A549 (cell line): ENCODE results near the gene RFT1. TPM values are rescaled to one million over a fixed set of nuclear protein-coding genes. Genes with fewer than 3 reads are reported as not detected.
A peak's percentile ranks its signal among the peaks of the same experiment; 100 is the strongest.

Source experiments
- ATAC-seq, 2 experiments: fragments of 200-7000 bp in 1 of 2; fragments of >200 bp in 1 of 2; cut with Nextera tagmentation in 1 of 2; cut with Tn5 transposase in 1 of 2; 3 replicates each; pipeline versions ENCODE4 v1.8.0 to v1.9.1; 2018 to 2020; ENCODE audit warnings: mild to moderate bottlenecking in 1 of 2, moderate library complexity in 1 of 2
- CTCF ChIA-PET: fragments of 300-600 bp; sonication (Branson Sonifier 250); formaldehyde crosslinking; extraction: SDS; loops from one replicate; lab custom pipeline; 2021; ENCODE audit warnings: antibody characterized with exemption, inconsistent platforms; lab: Yijun Ruan, JAX
- POLR2A ChIA-PET: fragments of 350-600 bp; formaldehyde crosslinking; extraction: SDS; loops from one replicate; lab custom pipeline; 2021; ENCODE audit warnings: antibody characterized with exemption, inconsistent platforms; lab: Yijun Ruan, JAX
- DNase-seq, 2 experiments: peaks; one replicate each; pipeline versions ENCODE4 v3.0.0 to v3.0.0-alpha.2; 2011 to 2016; ENCODE audit warnings: low read depth in 1 of 2, low spot score in 1 of 2
- FAIRE-seq: peaks from 2 replicates; lab custom pipeline; 2011; peaks lifted over from hg19 to GRCh38; lab: Jason Lieb, UNC
- H3K27ac ChIP-seq, 2 experiments: fragments of >200 bp; sonication (Bioruptor Twin); formaldehyde crosslinking; 3 replicates each; pipeline ENCODE4 v1.5.1; 2016 to 2017
- H3K4me1 ChIP-seq: fragments of >200 bp; sonication (Bioruptor Twin); formaldehyde crosslinking; 3 replicates; pipeline ENCODE4 v1.6.1; 2016
- H3K4me2 ChIP-seq: fragments of >200 bp; sonication (Bioruptor Twin); formaldehyde crosslinking; 3 replicates; pipeline ENCODE4 v1.6.1; 2016
- H3K4me3 ChIP-seq: fragments of >200 bp; sonication (Bioruptor Twin); formaldehyde crosslinking; 3 replicates; pipeline ENCODE4 v1.5.1; 2016
- H3K9me3 ChIP-seq: fragments of >200 bp; sonication (Bioruptor Twin); formaldehyde crosslinking; 3 replicates; pipeline ENCODE4 v1.6.1; 2016
- CBX8 ChIP-seq: fragments of 200-600 bp; sonication (generic); IDR thresholded peaks from 2 replicates; pipeline ENCODE4 v1.6.1; 2016
- CEBPB ChIP-seq, 2 experiments: fragments of >200 bp in 1 of 2; sonication (Bioruptor Twin) in 1 of 2; formaldehyde crosslinking in 1 of 2; IDR thresholded peaks; 2 replicates each; pipeline ENCODE4 v1.6.1; 2012 to 2016
- EHMT2 ChIP-seq: fragments of 200-600 bp; sonication (generic); IDR thresholded peaks from 2 replicates; pipeline ENCODE4 v1.6.1; 2016; ENCODE audit warnings: antibody characterized with exemption, low read depth, mild to moderate bottlenecking, moderate library complexity
- ESRRA ChIP-seq: fragments of 150-350 bp; IDR thresholded peaks from 2 replicates; pipeline ENCODE4 v1.6.1; 2014; ENCODE audit warnings: mild to moderate bottlenecking, low read length, borderline replicate concordance
- FOSL2 ChIP-seq, 2 experiments: fragments of 450-650 bp in 1 of 2; fragments of >200 bp in 1 of 2; sonication (Bioruptor Twin) in 1 of 2; formaldehyde crosslinking; IDR thresholded peaks; 2 replicates each; pipeline versions ENCODE4 v1.5.0 to v1.6.1; 2016 to 2020; ENCODE audit warnings: mild to moderate bottlenecking in 1 of 2, moderate library complexity in 1 of 2
- FOXS1 ChIP-seq: fragments of 250-450 bp; sonication (Bioruptor Pico); IDR thresholded peaks from 2 replicates; pipeline ENCODE4 v1.5.0; 2020; ENCODE audit warnings: mild to moderate bottlenecking, moderate library complexity
- HOXA7 ChIP-seq: fragments of 250-450 bp; sonication (Bioruptor Pico); IDR thresholded peaks from 2 replicates; pipeline ENCODE4 v1.5.0; 2020; ENCODE audit warnings: mild to moderate bottlenecking, moderate library complexity
- HOXB13 ChIP-seq: fragments of 250-450 bp; sonication (Bioruptor Pico); IDR thresholded peaks from 2 replicates; pipeline ENCODE4 v1.5.0; 2020; ENCODE audit warnings: low read depth, mild to moderate bottlenecking, moderate library complexity
- KDM1A ChIP-seq: fragments of 200-600 bp; sonication (generic); IDR thresholded peaks from 2 replicates; pipeline ENCODE4 v1.6.1; 2016; ENCODE audit warnings: low read depth, mild to moderate bottlenecking
- KDM5A ChIP-seq: fragments of 200-600 bp; sonication (generic); IDR thresholded peaks from 2 replicates; pipeline ENCODE4 v1.6.1; 2016; ENCODE audit warnings: antibody characterized with exemption, mild to moderate bottlenecking
- MAFK ChIP-seq: fragments of 450-650 bp; IDR thresholded peaks from 2 replicates; pipeline ENCODE4 v1.6.1; 2014; ENCODE audit not compliant: partially characterized antibody
- MYC ChIP-seq: IDR thresholded peaks from 2 replicates; pipeline ENCODE4 v1.6.1; 2012; ENCODE audit warnings: mild to moderate bottlenecking, inconsistent platforms, low read length, improper control_type of control experiment, borderline replicate concordance
- NFE2L2 ChIP-seq: fragments of 150-350 bp; conservative IDR thresholded peaks from 2 replicates; pipeline ENCODE4 v1.6.1; 2014; ENCODE audit warnings: low read length
- PHF8 ChIP-seq: fragments of 200-600 bp; sonication (generic); IDR thresholded peaks from 2 replicates; pipeline ENCODE4 v1.6.1; 2016; ENCODE audit warnings: low read depth, mild to moderate bottlenecking, antibody characterized with exemption, moderate library complexity, borderline replicate concordance
- RARB ChIP-seq: fragments of 250-450 bp; sonication (Bioruptor Pico); IDR thresholded peaks from 2 replicates; pipeline ENCODE4 v1.8.0; 2021; ENCODE audit warnings: mild to moderate bottlenecking, moderate library complexity
- RFX5 ChIP-seq: fragments of 450-650 bp; IDR thresholded peaks from 2 replicates; pipeline ENCODE4 v1.7.1; 2014; ENCODE audit warnings: antibody characterized with exemption, mild to moderate bottlenecking, moderate library complexity
- TP53 ChIP-seq: fragments of 250-450 bp; sonication (Bioruptor Pico); IDR thresholded peaks from 2 replicates; pipeline ENCODE4 v1.5.0; 2021; ENCODE audit warnings: mild to moderate bottlenecking, moderate library complexity
- ZC3H11A ChIP-seq: fragments of 450-650 bp; IDR thresholded peaks from 2 replicates; pipeline ENCODE4 v1.6.1; 2014; ENCODE audit warnings: antibody characterized with exemption, mild to moderate bottlenecking
- ZNF302 ChIP-seq: fragments of 250-450 bp; sonication (Bioruptor Pico); IDR thresholded peaks from 2 replicates; pipeline ENCODE4 v1.9.0; 2021; ENCODE audit warnings: inconsistent platforms, mild to moderate bottlenecking, moderate library complexity
- WGBS: methylation state at CpG from one replicate; pipeline ENCODE4 v1.1.6; 2017; ENCODE audit errors: missing lambda C conversion rate; 5-methylcytosine and 5-hydroxymethylcytosine counted together
- polyA plus RNA-seq, 4 experiments: library from polyadenylated mRNA; depleted of rRNA in 3 of 4; stranded (reverse); fragments of >200 nt; fragmentation: RNase III in 1 of 4; extraction: RNeasy Plus Mini Kit Qiagen cat#74134 plus additional on column Dnase treatment in 1 of 4; gene quantifications; 2 replicates in 3 of 4; 3 replicates in 1 of 4; pipeline ENCODE4 v1.2.3, GENCODE V29; 2011 to 2017
- TF ChIP-seq, protein P1 (sequence below): IDR thresholded peaks from 2 replicates; pipeline ENCODE4 v1.6.1; 2012
- TF ChIP-seq, protein P2 (sequence below): fragments of 150-350 bp; IDR thresholded peaks from 2 replicates; pipeline ENCODE4 v1.6.1; 2014; ENCODE audit warnings: low read depth, mild to moderate bottlenecking, low read length

The RFT1 gene
- polyA plus RNA-seq, 2 of the 4 experiments (the other 2 are of a cell fraction): 15.6 to 33.6 TPM

DNA sequence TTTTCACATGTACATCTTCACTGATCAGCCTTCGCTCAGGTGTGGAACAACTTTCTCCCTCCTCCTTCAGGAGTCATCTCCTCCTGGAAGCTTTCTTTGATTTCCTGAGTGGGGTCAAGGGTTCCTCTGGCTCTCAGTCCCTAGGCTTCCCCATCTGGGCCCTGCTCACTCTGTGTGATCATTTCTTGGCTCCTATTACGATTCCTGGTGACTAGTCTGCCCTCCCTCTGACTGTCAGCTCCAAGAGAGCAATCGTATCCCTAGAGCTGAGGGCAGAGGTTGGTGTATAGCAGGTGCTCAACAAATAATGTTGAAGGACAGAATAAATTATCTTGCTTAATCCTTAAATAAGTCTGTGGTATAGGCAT lies 15.5 kb upstream of the RFT1 start:
- POLR2A ChIA-PET: no interaction called here
- FAIRE-seq (no peak), DNase-seq (peak in 1 of 2 experiments; percentile 31)

DNA sequence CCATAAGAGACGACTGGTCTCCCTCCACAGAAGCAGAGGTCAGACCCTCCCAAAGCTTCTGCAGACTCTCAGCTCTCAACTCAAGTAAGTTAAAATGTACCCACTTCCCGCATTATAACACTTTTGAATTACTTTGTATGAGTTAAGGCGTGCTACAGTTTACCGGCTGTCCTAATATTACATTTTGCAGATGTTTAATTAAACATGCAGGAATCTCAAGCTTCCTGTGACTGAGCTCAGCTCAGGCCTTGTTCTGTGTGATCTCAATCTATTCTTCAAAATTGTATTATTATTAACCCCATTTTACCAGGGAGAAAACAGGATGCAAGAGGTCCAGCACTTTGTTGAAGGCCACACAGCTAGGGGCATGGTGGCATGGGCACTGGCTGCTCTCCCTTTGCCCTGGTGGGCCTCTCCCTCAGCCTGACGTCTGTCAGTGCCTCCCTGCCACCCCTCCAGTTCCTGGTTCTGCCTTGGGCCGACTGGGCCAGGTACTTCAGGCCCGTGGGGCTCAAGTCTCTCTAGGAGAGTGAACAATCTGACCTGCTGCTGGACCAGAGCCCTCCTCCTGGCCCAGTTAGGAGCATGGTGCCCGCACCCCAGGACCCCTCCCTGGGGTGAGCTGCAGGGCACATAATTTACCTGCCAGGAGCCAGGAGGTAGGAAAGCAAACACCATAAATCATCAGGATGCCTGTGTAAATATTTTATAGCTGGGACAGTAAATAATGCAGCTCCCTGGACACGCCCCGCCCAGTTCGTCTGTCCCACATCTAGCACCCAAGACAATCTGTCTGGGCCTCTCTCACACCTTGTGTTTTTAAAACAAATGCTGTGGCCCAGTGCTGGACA lies 14.9 kb upstream of the RFT1 start:
- FAIRE-seq: no peak
- WGBS: 67% methylated on average over 7 of the region's 11 CpGs
- Histone ChIP-seq H3K27ac (peak overlapping the region; percentile 65 to 70; a peak in 5 of 6 replicates), H3K9me3 (no peaks in the 10 kb centered on the region), H3K4me2 (peak overlapping the region; percentile 59), H3K4me3 (no peak overlapping the region), H3K4me1 (peaks cover 48% of the 10 kb centered on the region)
- ChIA-PET CTCF (interaction anchor here (0.7 to 4.6 kb wide), 5 partner anchors 10 to 52 kb away, joined by 3 to 14 read pairs (median 11); partner anchors contain the start of gene PRKCD), POLR2A (no interaction called here)
- TF ChIP-seq EHMT2: no peak
- no peak for TF ChIP-seq ZNF302 (CRISPR knock-in tag)
- no peak for TF ChIP-seq FOSL2 (IDR thresholded peaks at IDR 0.05)
- TF ChIP-seq FOSL2 (CRISPR knock-in tag; IDR thresholded peaks at IDR 0.05): no peak
- TF ChIP-seq, protein P1, sequence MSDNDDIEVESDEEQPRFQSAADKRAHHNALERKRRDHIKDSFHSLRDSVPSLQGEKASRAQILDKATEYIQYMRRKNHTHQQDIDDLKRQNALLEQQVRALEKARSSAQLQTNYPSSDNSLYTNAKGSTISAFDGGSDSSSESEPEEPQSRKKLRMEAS: no peak
- no peak for TF ChIP-seq NFE2L2
- peak in 1 of 2 experiments; percentile 48; a peak in 3 of 6 replicates for ATAC-seq
- peak in 1 of 2 experiments; percentile 60 for DNase-seq

More for the DNA sequence above, 15.5 kb upstream of the RFT1 start:
- H3K4me1 ChIP-seq: peaks cover 54% of the 10 kb centered on the region
- no peak for TF ChIP-seq NFE2L2
- no peak for TF ChIP-seq PHF8
- no peak for TF ChIP-seq HOXB13 (CRISPR knock-in tag)
- TF ChIP-seq CEBPB (IDR thresholded peaks at IDR 0.05): no peak
- no peak for TF ChIP-seq KDM1A
- TF ChIP-seq, all 56 proteins: peak for 0
- Histone ChIP-seq H3K4me2 (peak overlapping the region; percentile 59), H3K9me3 (no peaks in the 10 kb centered on the region), H3K4me3 (no peak overlapping the region), H3K27ac (peak overlapping the region; percentile 65 to 70; a peak in 5 of 6 replicates)
- CTCF ChIA-PET: interaction anchor here (1.4 to 4.6 kb wide), 4 partner anchors 11 to 50 kb away, joined by 6 to 14 read pairs (median 12); partner anchors contain the start of gene PRKCD
- peak in 1 of 2 experiments; percentile 53; a peak in 3 of 6 replicates for ATAC-seq
- 34% methylated on average over 3 of the region's 3 CpGs for WGBS

DNA sequence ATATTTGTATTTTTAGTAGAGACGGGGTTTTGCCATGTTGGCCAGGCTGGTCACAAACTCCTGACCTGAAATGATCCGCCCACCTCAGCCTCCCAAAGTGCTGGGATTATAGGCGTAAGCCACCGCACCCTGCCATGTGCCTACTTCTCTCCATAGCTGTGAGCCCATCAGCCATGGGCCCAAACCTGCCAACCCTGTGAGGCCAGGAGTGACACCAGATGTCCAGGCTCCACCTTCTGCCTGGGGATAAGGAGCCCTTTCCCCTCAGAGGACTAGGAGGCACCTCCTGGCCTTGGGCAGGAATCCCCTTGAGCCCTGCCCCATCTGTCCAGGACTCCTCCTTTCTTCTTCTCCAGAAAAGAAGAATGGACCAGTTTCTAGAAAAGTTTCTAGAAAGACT lies 14.2 kb upstream of the RFT1 start:
- Histone ChIP-seq H3K27ac (peak overlapping the region in 1 of 2 experiments; percentile 70; a peak in 1 of 6 replicates), H3K9me3 (no peaks in the 10 kb centered on the region), H3K4me3 (no peak overlapping the region), H3K4me1 (peaks cover 41% of the 10 kb centered on the region), H3K4me2 (peak overlapping the region; percentile 59; the same call in 1 of the 3 replicates)
- CTCF ChIA-PET: interaction anchor here (0.7 to 4.6 kb wide), 5 partner anchors 9 to 51 kb away, joined by 3 to 14 read pairs (median 11); partner anchors contain the start of gene PRKCD
- WGBS: 95% methylated on average over 4 of the region's 4 CpGs
- no peak for ATAC-seq
- no peak for FAIRE-seq
- no peak for TF ChIP-seq MAFK
- no peak for TF ChIP-seq FOXS1 (CRISPR knock-in tag)
- TF ChIP-seq ZC3H11A: no peak
- no peak for TF ChIP-seq TP53
- TF ChIP-seq HOXA7 (CRISPR knock-in tag): no peak
- no peak for TF ChIP-seq CBX8
- no peak for TF ChIP-seq RARB (CRISPR knock-in tag)
- TF ChIP-seq MYC: no peak
- TF ChIP-seq PHF8: no peak
- TF ChIP-seq KDM5A: no peak
- no peak for TF ChIP-seq HOXB13 (CRISPR knock-in tag)
- TF ChIP-seq, protein P2, sequence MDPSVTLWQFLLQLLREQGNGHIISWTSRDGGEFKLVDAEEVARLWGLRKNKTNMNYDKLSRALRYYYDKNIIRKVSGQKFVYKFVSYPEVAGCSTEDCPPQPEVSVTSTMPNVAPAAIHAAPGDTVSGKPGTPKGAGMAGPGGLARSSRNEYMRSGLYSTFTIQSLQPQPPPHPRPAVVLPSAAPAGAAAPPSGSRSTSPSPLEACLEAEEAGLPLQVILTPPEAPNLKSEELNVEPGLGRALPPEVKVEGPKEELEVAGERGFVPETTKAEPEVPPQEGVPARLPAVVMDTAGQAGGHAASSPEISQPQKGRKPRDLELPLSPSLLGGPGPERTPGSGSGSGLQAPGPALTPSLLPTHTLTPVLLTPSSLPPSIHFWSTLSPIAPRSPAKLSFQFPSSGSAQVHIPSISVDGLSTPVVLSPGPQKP: no peak
- TF ChIP-seq ESRRA: no peak
- TF ChIP-seq RFX5: no peak
- no peak for TF ChIP-seq ZNF302 (CRISPR knock-in tag)
- DNase-seq: no peak
- POLR2A ChIA-PET: interaction anchor here (0.6 kb wide), 1 partner anchor 119 kb away, joined by 4 read pairs; no protein-coding TSS in a partner anchor
